Sigmoid colon (tissue), 7 donors: ENCODE results near the gene CDKL5. TPM values are rescaled to one million over a fixed set of nuclear protein-coding genes. Genes with fewer than 3 reads are reported as not detected.

ENCODE experiments used
- DNase-seq: peaks from one replicate; pipeline ENCODE4 v3.0.0-alpha.2; 2019
- H3K27ac ChIP-seq, 4 donors: fragments of 200-600 bp; sonication (generic); one replicate each; pipeline ENCODE4 v1.5.1; 2016 to 2019; ENCODE audit warnings: mild to moderate bottlenecking in 1 of 4
- H3K27me3 ChIP-seq, 3 donors: fragments of 200-600 bp; sonication (generic); one replicate each; pipeline ENCODE4 v1.5.1; 2019; ENCODE audit warnings: mild to moderate bottlenecking in 1 of 3
- H3K36me3 ChIP-seq, 4 donors: fragments of 200-600 bp; sonication (generic); one replicate each; pipeline ENCODE4 v1.5.1; 2016 to 2019
- H3K4me1 ChIP-seq, 4 donors: fragments of 200-600 bp; sonication (generic); one replicate each; pipeline ENCODE4 v1.5.1; 2017 to 2019
- H3K4me3 ChIP-seq, 4 donors: fragments of 200-600 bp; sonication (generic); one replicate each; pipeline ENCODE4 v1.5.1; 2017 to 2019; ENCODE audit warnings: mild to moderate bottlenecking in 2 of 4, moderate library complexity in 1 of 4
- H3K9me3 ChIP-seq, 4 donors: fragments of 200-600 bp in 3 of 4; sonication (generic) in 3 of 4; one replicate each; pipeline versions ENCODE4 v1.5.1 to v1.6.1; 2013 to 2019
- EP300 ChIP-seq, 4 donors: sonication (generic); formaldehyde crosslinking; IDR thresholded peaks; one replicate each; pipeline ENCODE4 v1.6.1; 2017; ENCODE audit warnings: antibody characterized with exemption in 4 of 4
- POLR2A ChIP-seq, 2 donors: fragments of 450-650 bp; IDR thresholded peaks; one replicate each; pipeline ENCODE4 v1.6.1; 2016; ENCODE audit warnings: antibody characterized with exemption in 2 of 2, mild to moderate bottlenecking in 2 of 2, moderate library complexity in 2 of 2
- POLR2AphosphoS5 ChIP-seq, 4 donors: sonication (generic); formaldehyde crosslinking; IDR thresholded peaks; one replicate each; pipeline ENCODE4 v1.6.1; 2017; ENCODE audit warnings: antibody characterized with exemption in 4 of 4
- WGBS, 2 donors: extraction: QIAGEN DNeasy Blood & Tissue Kit; methylation state at CpG; one replicate each; pipeline ENCODE4 v1.1.7; 2013; 5-methylcytosine and 5-hydroxymethylcytosine counted together
- intact Hi-C: fragments of 100-400 bp; cut with DNase I; formaldehyde crosslinking; loops from one replicate; pipeline ENCODE4 v1.15.1; 2023
- polyA plus RNA-seq, 3 donors: library from polyadenylated mRNA; stranded (reverse); fragments of 200-250 nt; gene quantifications; one replicate each; pipeline ENCODE4 v1.2.3, GENCODE V29; 2013
- total RNA-seq, 4 donors: library from RNA; depleted of rRNA; stranded (reverse); fragments of >200 nt; gene quantifications; one replicate each; pipeline ENCODE4 v1.1.0, GENCODE V29; 2016
- TF ChIP-seq, protein P1 (sequence below), 4 experiments: fragments of 450-650 bp in 3 of 4; fragments of 200-600 bp in 1 of 4; IDR thresholded peaks; one replicate each; pipeline ENCODE4 v1.5.1; 2016 to 2019; ENCODE audit warnings: antibody characterized with exemption in 4 of 4, mild to moderate bottlenecking in 3 of 4, moderate library complexity in 2 of 4
- donor health status: healthy with polysubstance abuse.
- donor health status: Bipolar disorder and iron deficiency.
- donor health status: healthy.

The CDKL5 gene
- total and polyA plus RNA-seq, 7 donors = 0.46 to 8.9 (median 5.2) TPM

DNA sequence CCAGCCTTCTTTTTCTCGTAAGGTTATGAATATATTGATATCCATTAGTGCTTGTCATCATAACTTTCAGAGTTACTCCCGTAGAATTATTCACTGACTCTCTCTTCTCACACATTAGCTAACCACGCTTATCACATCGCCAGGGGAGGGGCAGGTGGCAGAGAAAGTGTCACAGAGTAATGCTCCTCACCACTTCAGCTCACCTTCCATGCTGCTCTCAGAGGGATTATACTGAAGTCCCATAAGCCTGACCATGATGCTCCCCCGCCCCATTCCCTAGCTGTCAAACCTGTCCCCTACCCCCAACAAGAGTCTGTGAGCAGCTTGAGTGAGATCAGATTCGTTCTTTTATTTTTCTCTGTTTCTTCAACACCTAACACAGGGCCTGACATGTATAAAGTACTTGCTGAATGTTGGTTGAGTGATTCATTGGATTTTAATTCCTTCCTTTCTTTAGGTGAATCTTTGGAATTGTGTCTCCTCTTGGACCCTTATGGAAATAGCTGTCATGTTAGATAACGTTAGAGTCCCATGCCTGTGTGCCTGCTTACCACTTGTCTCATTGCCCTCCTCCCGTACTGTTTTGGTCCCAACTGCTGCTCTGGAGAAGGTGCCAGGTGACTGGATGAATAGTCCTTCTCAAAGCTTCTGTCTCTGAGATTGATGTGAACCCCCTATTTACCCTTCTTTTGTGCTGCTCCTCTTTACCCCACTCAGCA is 191.4 kb downstream of the CDKL5 start:
- intact Hi-C loops = no loop called here
- TF ChIP-seq EP300 (IDR thresholded peaks at IDR 0.05) (no peak), POLR2AphosphoS5 (IDR thresholded peaks at IDR 0.05) (no peak), POLR2A (IDR thresholded peaks at IDR 0.05) (no peak)
- TF ChIP-seq, protein P1, sequence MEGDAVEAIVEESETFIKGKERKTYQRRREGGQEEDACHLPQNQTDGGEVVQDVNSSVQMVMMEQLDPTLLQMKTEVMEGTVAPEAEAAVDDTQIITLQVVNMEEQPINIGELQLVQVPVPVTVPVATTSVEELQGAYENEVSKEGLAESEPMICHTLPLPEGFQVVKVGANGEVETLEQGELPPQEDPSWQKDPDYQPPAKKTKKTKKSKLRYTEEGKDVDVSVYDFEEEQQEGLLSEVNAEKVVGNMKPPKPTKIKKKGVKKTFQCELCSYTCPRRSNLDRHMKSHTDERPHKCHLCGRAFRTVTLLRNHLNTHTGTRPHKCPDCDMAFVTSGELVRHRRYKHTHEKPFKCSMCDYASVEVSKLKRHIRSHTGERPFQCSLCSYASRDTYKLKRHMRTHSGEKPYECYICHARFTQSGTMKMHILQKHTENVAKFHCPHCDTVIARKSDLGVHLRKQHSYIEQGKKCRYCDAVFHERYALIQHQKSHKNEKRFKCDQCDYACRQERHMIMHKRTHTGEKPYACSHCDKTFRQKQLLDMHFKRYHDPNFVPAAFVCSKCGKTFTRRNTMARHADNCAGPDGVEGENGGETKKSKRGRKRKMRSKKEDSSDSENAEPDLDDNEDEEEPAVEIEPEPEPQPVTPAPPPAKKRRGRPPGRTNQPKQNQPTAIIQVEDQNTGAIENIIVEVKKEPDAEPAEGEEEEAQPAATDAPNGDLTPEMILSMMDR (IDR thresholded peaks at IDR 0.05) = no peak
- Histone ChIP-seq H3K4me3 (no peak overlapping the region), H3K9me3 (no peaks in the 10 kb centered on the region), H3K36me3 (no peaks in the 10 kb centered on the region), H3K27ac (no peak overlapping the region), H3K4me1 (no peaks in the 10 kb centered on the region), H3K27me3 (no peaks in the 10 kb centered on the region)
- no peak for DNase-seq
- WGBS, 2 donors = 38 to 78% methylated on average over 8 of the region's 8 CpGs

- Histone ChIP-seq H3K4me1 (no peaks in the 10 kb centered on the region), H3K27ac (no peak overlapping the region), H3K27me3 (no peaks in the 10 kb centered on the region), H3K36me3 (no peaks in the 10 kb centered on the region), H3K4me3 (no peak overlapping the region), H3K9me3 (no peaks in the 10 kb centered on the region)
- intact Hi-C loops = no loop called here
- 22 to 74% methylated on average over 5 of the region's 5 CpGs for WGBS, 2 donors
- TF ChIP-seq, protein P1 (IDR thresholded peaks at IDR 0.05) = no peak
- TF ChIP-seq POLR2A (IDR thresholded peaks at IDR 0.05) (no peak), EP300 (IDR thresholded peaks at IDR 0.05) (no peak), POLR2AphosphoS5 (IDR thresholded peaks at IDR 0.05) (no peak)
- no peak for DNase-seq
These were observed 192.0 kb downstream of the CDKL5 start for GRCh38 chrX:18617407-18617750.

GRCh38 chrX:18619288-18619687 is 193.9 kb downstream of the CDKL5 start:
- TF ChIP-seq EP300 (IDR thresholded peaks at IDR 0.05) = no peak
- TF ChIP-seq, protein P1 (IDR thresholded peaks at IDR 0.05) = no peak
- TF ChIP-seq POLR2AphosphoS5 (IDR thresholded peaks at IDR 0.05) = no peak
- no peak for TF ChIP-seq POLR2A (IDR thresholded peaks at IDR 0.05)
- Histone ChIP-seq H3K4me3 (no peak overlapping the region), H3K27ac (no peak overlapping the region), H3K4me1 (no peaks in the 10 kb centered on the region), H3K36me3 (no peaks in the 10 kb centered on the region), H3K9me3 (no peaks in the 10 kb centered on the region), H3K27me3 (no peaks in the 10 kb centered on the region)
- intact Hi-C loops = no loop called here
- 9 to 73% methylated on average over 2 of the region's 2 CpGs for WGBS, 2 donors
- no peak for DNase-seq

- 21 to 70% methylated on average over 8 of the region's 8 CpGs for WGBS, 2 donors
- H3K9me3 ChIP-seq = no peaks in the 10 kb centered on the region
- intact Hi-C loops = no loop called here
- DNase-seq = no peak
- no peaks in the 10 kb centered on the region for H3K4me1 ChIP-seq
- no peak for TF ChIP-seq EP300 (IDR thresholded peaks at IDR 0.05)
- no peak for TF ChIP-seq POLR2A (IDR thresholded peaks at IDR 0.05)
- TF ChIP-seq, protein P1 (IDR thresholded peaks at IDR 0.05) = no peak
- no peak for TF ChIP-seq POLR2AphosphoS5 (IDR thresholded peaks at IDR 0.05)
- no peaks in the 10 kb centered on the region for H3K27me3 ChIP-seq
- no peaks in the 10 kb centered on the region for H3K36me3 ChIP-seq
- H3K4me3 ChIP-seq = no peak overlapping the region
- H3K27ac ChIP-seq = no peak overlapping the region
These were observed 194.9 kb downstream of the CDKL5 start for GRCh38 chrX:18620349-18620748.

GRCh38 chrX:18624599-18624998 is 199.2 kb downstream of the CDKL5 start:
- Histone ChIP-seq H3K4me1 (no peaks in the 10 kb centered on the region), H3K27me3 (no peaks in the 10 kb centered on the region), H3K4me3 (no peak overlapping the region), H3K27ac (no peak overlapping the region), H3K36me3 (no peaks in the 10 kb centered on the region), H3K9me3 (no peaks in the 10 kb centered on the region)
- TF ChIP-seq POLR2A (IDR thresholded peaks at IDR 0.05) = no peak
- no peak for TF ChIP-seq POLR2AphosphoS5 (IDR thresholded peaks at IDR 0.05)
- no peak for TF ChIP-seq EP300 (IDR thresholded peaks at IDR 0.05)
- intact Hi-C loops = no loop called here
- no peak for DNase-seq
- 15 to 75% methylated on average over 2 of the region's 2 CpGs for WGBS, 2 donors
